Measurements from ENCODE around the gene RCSD1. TPM values are rescaled to one million over a fixed set of nuclear protein-coding genes. Genes with fewer than 3 reads are reported as not detected.
"Not testable (repeated sequence)": the region's sequence is repeated elsewhere in the genome, so short reads cannot be mapped to it uniquely, and the experiment has no call there.

Gene RCSD1
- total RNA-seq, 1 donor from 2014 or later = 18.4 TPM

GRCh38 chr1:167715157-167715999 lies 85.3 kb downstream of the RCSD1 start:
- DNase-seq (ENCODE audit: low spot score) = peak; percentile 92

- no peak for DNase-seq (ENCODE audit: low spot score)
Observed at GRCh38 chr1:167716000-167716271, 85.9 kb downstream of the RCSD1 start.

- no peak for DNase-seq (ENCODE audit: low spot score)
Observed at GRCh38 chr1:167717351-167717750, 87.3 kb downstream of the RCSD1 start.

GRCh38 chr1:167718914-167719691 lies 89.1 kb downstream of the RCSD1 start:
- no peak for DNase-seq (ENCODE audit: low spot score)

GRCh38 chr1:167719715-167720421 lies 89.8 kb downstream of the RCSD1 start:
- not testable (repeated sequence) for DNase-seq (ENCODE audit: low spot score)

- DNase-seq (ENCODE audit: low spot score) = peak; percentile 50
Observed at GRCh38 chr1:167720965-167721616, 91.1 kb downstream of the RCSD1 start.

GRCh38 chr1:167721617-167722151 lies 91.7 kb downstream of the RCSD1 start, which contains the start of gene MPZL1:
Gene MPZL1 (plus strand): TSS chr1:167721982. CDS start chr1:167722152, 170 bp downstream.
- peak; percentile 97 for DNase-seq (ENCODE audit: low spot score)

GRCh38 chr1:167722152-167722869 lies 92.3 kb downstream of the RCSD1 start:
- DNase-seq (ENCODE audit: low spot score) = peak; percentile 27

- DNase-seq (ENCODE audit: low spot score) = no peak
Observed at GRCh38 chr1:167722870-167723251, 92.8 kb downstream of the RCSD1 start.

GRCh38 chr1:167723707-167724323 lies 93.8 kb downstream of the RCSD1 start:
- DNase-seq (ENCODE audit: low spot score) = no peak

- DNase-seq (ENCODE audit: low spot score) = no peak
Observed at GRCh38 chr1:167726008-167726407, 96.0 kb downstream of the RCSD1 start.

- DNase-seq (ENCODE audit: low spot score) = no peak
Observed at GRCh38 chr1:167728818-167729410, 98.9 kb downstream of the RCSD1 start.

GRCh38 chr1:167734227-167734626 lies 104.2 kb downstream of the RCSD1 start:
- no peak for DNase-seq (ENCODE audit: low spot score)

GRCh38 chr1:167734841-167735240 lies 104.8 kb downstream of the RCSD1 start:
- no peak for DNase-seq (ENCODE audit: low spot score)

GRCh38 chr1:167737169-167737568 lies 107.1 kb downstream of the RCSD1 start:
- DNase-seq (ENCODE audit: low spot score) = no peak

- no peak for DNase-seq (ENCODE audit: low spot score)
Observed at GRCh38 chr1:167738158-167738557, 108.1 kb downstream of the RCSD1 start.

GRCh38 chr1:167739752-167740151 lies 109.7 kb downstream of the RCSD1 start:
- DNase-seq (ENCODE audit: low spot score) = no peak

GRCh38 chr1:167741103-167741502 lies 111.1 kb downstream of the RCSD1 start:
- not testable (repeated sequence) for DNase-seq (ENCODE audit: low spot score)

- DNase-seq (ENCODE audit: low spot score) = not testable (repeated sequence)
Observed at GRCh38 chr1:167742392-167743057, 112.5 kb downstream of the RCSD1 start.

Data from mucosa of gallbladder (tissue), 1 donor.